HepG2 (cell line): ENCODE results near the gene JDP2. TPM values are rescaled to one million over a fixed set of nuclear protein-coding genes. Genes with fewer than 3 reads are reported as not detected.

Source experiments
- ATAC-seq: fragments of 200-7000 bp; cut with Tn5 transposase; 3 replicates; pipeline ENCODE4 v1.9.1; 2020; ENCODE audit warnings: mild to moderate bottlenecking, moderate library complexity
- BruUV-seq: library from RNA; stranded (reverse); fragments of 400-500 nt; replicated peaks from 2 replicates; lab custom pipeline; 2021; lab: Mats Ljungman, UMichigan
- CTCF ChIA-PET: fragments of 300-600 bp; formaldehyde crosslinking; extraction: SDS; loops from one replicate; lab custom pipeline; 2021; ENCODE audit warnings: low total read pairs, inconsistent platforms, low intra/inter-chr PET ratio; lab: Yijun Ruan, JAX
- POLR2A ChIA-PET: fragments of 350-600 bp; sonication (Branson Sonifier 250); formaldehyde crosslinking; loops from one replicate; lab custom pipeline; 2020; ENCODE audit warnings: antibody characterized with exemption, inconsistent platforms; lab: Yijun Ruan, JAX
- DNase-seq: peaks from one replicate; pipeline ENCODE4 v3.0.0-alpha.2; 2015; ENCODE audit warnings: low spot score
- FAIRE-seq: peaks from 3 replicates; lab custom pipeline; 2011; peaks lifted over from hg19 to GRCh38; lab: Jason Lieb, UNC
- H2AFZ ChIP-seq: one replicate; pipeline ENCODE4 v1.6.1; 2011; ENCODE audit warnings: low read length, inconsistent platforms
- H3K27ac ChIP-seq: fragments of 300-600 bp; 3 replicates; pipeline ENCODE4 v1.8.0; 2011; ENCODE audit warnings: mixed run types, mild to moderate bottlenecking, mixed read lengths, low read length, inconsistent platforms; ENCODE audit not compliant: insufficient read depth; ENCODE audit errors: extremely low read length
- H3K27me3 ChIP-seq, 2 experiments: fragments of 200-600 bp in 1 of 2; 2 replicates in 1 of 2; 3 replicates in 1 of 2; pipeline versions ENCODE4 v1.6.0 to v1.8.0; 2011; ENCODE audit warnings: low read length in 2 of 2, mild to moderate bottlenecking in 2 of 2, moderate library complexity in 2 of 2, inconsistent platforms in 1 of 2; ENCODE audit not compliant: insufficient read depth in 2 of 2, control insufficient read depth in 1 of 2
- H3K36me3 ChIP-seq, 2 experiments: fragments of 200-600 bp in 1 of 2; replicated peaks in 1 of 2; 2 replicates in 1 of 2; 3 replicates in 1 of 2; pipeline versions ENCODE4 v1.5.1 to v1.8.0; 2011; ENCODE audit warnings: low read length in 2 of 2, inconsistent platforms in 1 of 2; ENCODE audit not compliant: insufficient read depth in 2 of 2, control insufficient read depth in 1 of 2
- H3K4me1 ChIP-seq: 2 replicates; pipeline ENCODE4 v1.5.1; 2012; ENCODE audit warnings: low read length, inconsistent platforms; ENCODE audit not compliant: insufficient read depth
- H3K4me2 ChIP-seq: 2 replicates; pipeline ENCODE4 v1.6.0; 2011; ENCODE audit warnings: low read depth, low read length, inconsistent platforms
- H3K4me3 ChIP-seq, 3 experiments: fragments of 200-600 bp in 1 of 3; sonication (generic), shearing (Covaris generic) in 1 of 3; replicated peaks in 1 of 3; 2 replicates each; pipeline ENCODE4 v1.5.1; 2011 to 2016; ENCODE audit warnings: low read length in 3 of 3, inconsistent platforms in 2 of 3, low read depth in 2 of 3, mild to moderate bottlenecking in 2 of 3, control low read depth in 1 of 3, mixed read lengths in 1 of 3; ENCODE audit not compliant: insufficient read depth in 1 of 3
- H3K79me2 ChIP-seq: one replicate; pipeline ENCODE4 v1.6.1; 2011; ENCODE audit warnings: low read length, inconsistent platforms; ENCODE audit not compliant: insufficient read depth
- H3K9ac ChIP-seq: 2 replicates; pipeline ENCODE4 v1.6.0; 2011; ENCODE audit warnings: mild to moderate bottlenecking, low read depth, low read length, inconsistent platforms; ENCODE audit not compliant: insufficient read depth
- H3K9me3 ChIP-seq: 2 replicates; pipeline ENCODE4 v1.5.1; 2012; ENCODE audit warnings: mild to moderate bottlenecking, low read length
- H4K20me1 ChIP-seq: 2 replicates; pipeline ENCODE4 v1.6.0; 2011; ENCODE audit warnings: inconsistent platforms, mild to moderate bottlenecking, low read length, moderate library complexity; ENCODE audit not compliant: insufficient read depth
- CEBPG ChIP-seq: IDR thresholded peaks from 2 replicates; pipeline ENCODE4 v1.6.1; 2016
- DBP ChIP-seq: sonication (generic); formaldehyde crosslinking; IDR thresholded peaks from 2 replicates; pipeline ENCODE4 v1.4.0; 2020; ENCODE audit warnings: missing genetic modification reagents; ENCODE audit errors: not compliant biosample characterization
- GRHL1 ChIP-seq: sonication (generic); formaldehyde crosslinking; conservative IDR thresholded peaks from 2 replicates; pipeline ENCODE4 v1.8.0; 2022; ENCODE audit warnings: missing genetic modification reagents
- KLF16 ChIP-seq, 2 experiments: sonication (generic) in 1 of 2; formaldehyde crosslinking in 1 of 2; IDR thresholded peaks; 2 replicates each; pipeline versions ENCODE4 v1.6.1 to v1.8.0; 2016 to 2023; ENCODE audit warnings: missing genetic modification reagents in 2 of 2, missing compliant biosample characterization in 1 of 2
- MAF1 ChIP-seq: sonication (generic); formaldehyde crosslinking; IDR thresholded peaks from 2 replicates; pipeline ENCODE4 v1.5.0; 2020; ENCODE audit warnings: missing genetic modification reagents, borderline replicate concordance
- MTF1 ChIP-seq: sonication (generic); formaldehyde crosslinking; IDR thresholded peaks from 2 replicates; pipeline ENCODE4 v1.5.0; 2020; ENCODE audit warnings: missing genetic modification reagents
- MYNN ChIP-seq: sonication (generic); formaldehyde crosslinking; IDR thresholded peaks from 2 replicates; pipeline ENCODE4 v1.4.0; 2020; ENCODE audit warnings: mild to moderate bottlenecking, low read depth, missing genetic modification reagents
- NCOA5 ChIP-seq: sonication (generic); formaldehyde crosslinking; IDR thresholded peaks from 2 replicates; pipeline ENCODE4 v1.4.0; 2020; ENCODE audit warnings: missing genetic modification reagents
- NKX3-1 ChIP-seq: sonication (generic); formaldehyde crosslinking; IDR thresholded peaks from 2 replicates; pipeline ENCODE4 v1.5.0; 2020; ENCODE audit warnings: missing genetic modification reagents
- PTBP1 ChIP-seq: fragments of 200-400 bp; formaldehyde crosslinking; IDR thresholded peaks from 2 replicates; pipeline ENCODE4 v1.6.1; 2018; ENCODE audit warnings: low read length, low read depth; ENCODE audit not compliant: poor library complexity, severe bottlenecking
- ZBTB1 ChIP-seq: sonication (generic); formaldehyde crosslinking; IDR thresholded peaks from 2 replicates; pipeline ENCODE4 v1.4.0; 2020; ENCODE audit warnings: missing genetic modification reagents, borderline replicate concordance
- ZC3H13 ChIP-seq: sonication (generic); formaldehyde crosslinking; IDR thresholded peaks from 2 replicates; pipeline ENCODE4 v1.8.1; 2023; ENCODE audit warnings: mild to moderate bottlenecking, missing genetic modification reagents, moderate library complexity
- ZFX ChIP-seq: sonication (generic); formaldehyde crosslinking; IDR thresholded peaks from 2 replicates; pipeline ENCODE4 v1.4.0; 2020; ENCODE audit warnings: mild to moderate bottlenecking, low read depth, missing genetic modification reagents, moderate library complexity
- ZMYM3 ChIP-seq: sonication (generic); formaldehyde crosslinking; IDR thresholded peaks from 2 replicates; pipeline ENCODE4 v1.5.1; 2020; ENCODE audit warnings: mild to moderate bottlenecking, missing genetic modification reagents
- ZNF235 ChIP-seq: sonication (generic); formaldehyde crosslinking; IDR thresholded peaks from 2 replicates; pipeline ENCODE4 v1.8.1; 2023; ENCODE audit warnings: mild to moderate bottlenecking, missing genetic modification reagents, borderline replicate concordance
- ZUFSP ChIP-seq: sonication (generic); formaldehyde crosslinking; IDR thresholded peaks from 2 replicates; pipeline ENCODE4 v1.9.0; 2021; ENCODE audit warnings: missing genetic modification reagents, mild to moderate bottlenecking, borderline replicate concordance
- WGBS: methylation state at CpG from one replicate; pipeline ENCODE4 v1.1.6; 2017; ENCODE audit warnings: low lambda C conversion rate; 5-methylcytosine and 5-hydroxymethylcytosine counted together
- in situ Hi-C: cut with HindIII; loops from 2 replicates; pipeline ENCODE4 v1.10.0; 2017; ENCODE audit warnings: low pct_unique_long_range_greater_than_20kb; ENCODE audit not compliant: extremely low pct_ligation_motif_present
- intact Hi-C: fragments of 100-400 bp; cut with micrococcal nuclease; formaldehyde crosslinking; loops from one replicate; pipeline ENCODE4 v1.10.0; 2022; ENCODE audit not compliant: unreplicated experiment
- polyA plus RNA-seq, 8 experiments: library from polyadenylated mRNA; depleted of rRNA in 3 of 8; stranded (reverse) in 7 of 8; unstranded in 1 of 8; fragments of >200 nt; fragmentation: Illumina TruSeq in 4 of 8; extraction: Trizol in 4 of 8; gene quantifications; 2 replicates each; pipeline versions ENCODE4 v1.2.1 to v1.2.3, GENCODE V29; 2011 to 2016; ENCODE audit warnings: low read depth in 4 of 8, missing spikeins in 1 of 8, mixed read lengths in 1 of 8; ENCODE audit not compliant: insufficient read depth in 1 of 8
- total RNA-seq, 5 experiments: library from RNA; depleted of rRNA; stranded (reverse); fragments of >200 nt; fragmentation: Illumina TruSeq; extraction: Trizol; gene quantifications; 2 replicates each; pipeline ENCODE4 v1.2.3, GENCODE V29; 2016; ENCODE audit warnings: low read depth in 1 of 5

JDP2 gene
- total and polyA plus RNA-seq, 2 of the 13 experiments (the other 11 are each of a cell fraction or from before 2014, with no cell fraction given) = 8.0 to 8.9 TPM

GRCh38 chr14:75450381-75451276, 22.8 kb downstream of the JDP2 start (continued):
- TF ChIP-seq ZC3H13 (CRISPR knock-in tag) (no peak), MAF1 (CRISPR knock-in tag) (no peak), ZMYM3 (CRISPR knock-in tag) (peak; percentile 86), ZFX (CRISPR knock-in tag) (peak; percentile 25; the same call in 1 of the 2 replicates)

GRCh38 chr14:75452324-75452723, 24.5 kb downstream of the JDP2 start:
- H3K79me2 ChIP-seq = no peaks in the 10 kb centered on the region
- ATAC-seq (0 out of 3 replicates have a peak, but pooled peaks have one; percentile 7), DNase-seq (no peak), FAIRE-seq (no peak)
- H3K27me3 ChIP-seq = no peaks in the 10 kb centered on the region
- H3K27ac ChIP-seq = peak overlapping the region; percentile 64
- H3K36me3 ChIP-seq = peaks cover 1 to 2% of the 10 kb centered on the region in 2 experiments; a peak in 1 of 5 replicates
- WGBS = 48% methylated on average over 4 of the region's 4 CpGs
- no peak overlapping the region for H2AFZ ChIP-seq
- H3K4me3 ChIP-seq = no peak overlapping the region; a peak in 1 of 6 replicates
- intact Hi-C loops (no loop called here), in situ Hi-C loops (no loop called here)
- peaks cover 9% of the 10 kb centered on the region; the same call in 1 of the 2 replicates for H4K20me1 ChIP-seq
- peaks cover 46% of the 10 kb centered on the region for H3K4me1 ChIP-seq
- POLR2A ChIA-PET = interaction anchor here (1.4 kb wide), 1 partner anchor 24 kb away, joined by 4 read pairs; the partner anchor contains the start of gene JDP2
- no TSS peak for BruUV-seq
- H3K9me3 ChIP-seq = no peaks in the 10 kb centered on the region
- peak overlapping the region; percentile 50 for H3K4me2 ChIP-seq
- peak overlapping the region; percentile 42; the same call in 1 of the 2 replicates for H3K9ac ChIP-seq
- CTCF ChIA-PET = interaction anchor here (0.5 kb wide), 1 partner anchor 1005 kb away, joined by 3 read pairs; no protein-coding TSS in a partner anchor
- TF ChIP-seq NKX3-1 (no peak), CEBPG (CRISPR knock-in tag) (no peak), ZBTB1 (CRISPR knock-in tag) (no peak), MYNN (CRISPR knock-in tag) (no peak), GRHL1 (CRISPR knock-in tag) (no peak), DBP (CRISPR knock-in tag) (no peak), ZUFSP (CRISPR knock-in tag) (no peak), MTF1 (CRISPR knock-in tag) (no peak), PTBP1 (no peak), NCOA5 (CRISPR knock-in tag) (no peak), KLF16 (CRISPR knock-in tag; IDR thresholded peaks at IDR 0.05) (no peak), ZNF235 (CRISPR knock-in tag) (no peak)
